ENCODE results near the gene IGFLR1.

IGFLR1 gene

GRCh38 chr19:35755550-35756376 lies 13.5 kb upstream of the IGFLR1 start:
- DNase-seq = peak; percentile 48

- no peak for DNase-seq
Observed at GRCh38 chr19:35755131-35755549, 12.9 kb upstream of the IGFLR1 start.

GRCh38 chr19:35754370-35755130 lies 12.3 kb upstream of the IGFLR1 start:
- DNase-seq = no peak

- no peak for DNase-seq
Observed at GRCh38 chr19:35753634-35754369, 11.6 kb upstream of the IGFLR1 start.

GRCh38 chr19:35752746-35753350 lies 10.6 kb upstream of the IGFLR1 start:
- DNase-seq = no peak

- DNase-seq = no peak
Observed at GRCh38 chr19:35751839-35752745, 9.8 kb upstream of the IGFLR1 start.

- DNase-seq = no peak
Observed at GRCh38 chr19:35750167-35750566, 7.9 kb upstream of the IGFLR1 start.

- peak; percentile 99 for DNase-seq
Observed at GRCh38 chr19:35748106-35749020, 6.1 kb upstream of the IGFLR1 start, which contains the start of gene LIN37. Gene LIN37 (plus strand): TSS chr19:35748576. CDS start chr19:35748725, 149 bp downstream.

- DNase-seq = no peak
Observed at GRCh38 chr19:35746531-35746930, 4.3 kb upstream of the IGFLR1 start.

- DNase-seq = no peak
Observed at GRCh38 chr19:35746087-35746462, 3.8 kb upstream of the IGFLR1 start.

GRCh38 chr19:35745328-35746086 lies 3.3 kb upstream of the IGFLR1 start, which contains the start of the genes PSENEN and U2AF1L4:
Gene PSENEN (plus strand): TSS chr19:35745651. CDS start chr19:35745931, 280 bp downstream.
Gene U2AF1L4 (minus strand): TSS chr19:35745418. CDS start chr19:35745391, 27 bp downstream.
- peak; percentile 93 for DNase-seq

- DNase-seq = peak; percentile 91
Observed at GRCh38 chr19:35744430-35745327, 2.4 kb upstream of the IGFLR1 start.

GRCh38 chr19:35743640-35744429 lies 1.6 kb upstream of the IGFLR1 start:
- DNase-seq = no peak

- no peak for DNase-seq
Observed at GRCh38 chr19:35741203-35741515, 1.1 kb downstream of the IGFLR1 start.

- DNase-seq = peak; percentile 96
Observed at GRCh38 chr19:35740423-35741202, 1.6 kb downstream of the IGFLR1 start.

- DNase-seq = peak; percentile 58
Observed at GRCh38 chr19:35740108-35740422, 2.2 kb downstream of the IGFLR1 start.
